ENCODE data around the gene ABCA2. TPM values are rescaled to one million over a fixed set of nuclear protein-coding genes. Genes with fewer than 3 reads are reported as not detected.

ABCA2 gene
- total RNA-seq, 1 experiment from 2014 or later = 22.6 TPM

DNA sequence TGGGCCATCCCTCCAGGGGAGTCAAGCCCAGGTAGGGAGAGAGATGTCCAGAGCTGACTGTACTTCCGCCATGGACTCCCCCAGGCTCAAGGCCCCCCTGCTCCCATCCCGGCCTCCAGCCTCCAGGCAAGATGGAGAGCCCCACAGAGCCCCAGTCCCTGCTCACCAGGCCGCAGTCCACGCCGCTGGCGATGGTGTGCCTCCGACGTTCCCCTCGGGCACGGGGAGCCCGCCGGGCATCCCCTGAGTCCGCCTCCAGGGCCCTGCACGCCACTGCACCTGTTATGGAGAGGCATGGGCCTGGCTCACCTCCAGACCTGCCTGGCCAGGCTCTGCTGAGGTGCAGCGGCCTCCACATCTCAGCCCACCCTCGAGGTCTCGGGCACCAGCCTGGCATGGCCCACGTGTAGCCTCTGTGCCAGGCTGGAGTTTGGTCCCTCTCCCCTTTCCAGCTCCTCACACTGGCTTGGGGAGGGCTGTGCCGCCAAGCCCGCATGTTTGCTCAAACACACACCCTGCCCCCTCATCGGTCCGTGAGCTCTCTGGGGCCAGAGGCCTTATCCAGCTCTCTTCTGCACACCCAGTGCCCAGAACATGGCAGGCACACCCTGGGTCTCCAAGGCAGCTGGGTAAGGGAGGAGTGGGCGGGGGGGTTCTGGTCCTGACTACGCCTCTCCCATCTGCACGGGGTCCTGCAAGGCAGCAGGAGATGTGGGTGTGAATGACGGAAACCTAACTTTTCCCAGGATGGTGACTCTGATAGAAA, 38.2 kb upstream of the ABCA2 start:
- Histone ChIP-seq H3K27me3 (replicated peaks; ENCODE audit: control insufficient read depth, insufficient read depth, low read length) (no peaks in the 10 kb centered on the region), H3K4me3 (ENCODE audit: low read depth, low read length) (no peak overlapping the region), H3K9me3 (no peaks in the 10 kb centered on the region), H3K4me1 (peaks cover 22% of the 10 kb centered on the region), H3K36me3 (ENCODE audit: control insufficient read depth, insufficient read depth, low read length) (0 out of 2 replicates have a peak, but pooled peaks cover 2% of the 10 kb centered on the region)
- POLR2A ChIA-PET = no interaction called here
- H3K27me3 Mint-ChIP-seq (ENCODE audit: insufficient read depth, unreplicated experiment) = no peaks in the 10 kb centered on the region
- no peaks in the 10 kb centered on the region for H3K9me3 Mint-ChIP-seq (ENCODE audit: unreplicated experiment)
- no peak for TF ChIP-seq CTCF (IDR thresholded peaks at IDR 0.05; ENCODE audit: insufficient read depth in 1 of 2, low read depth in 1 of 2, low read length in 1 of 2, severe bottlenecking in 1 of 2, unreplicated experiment in 1 of 2)
- H3K36me3 Mint-ChIP-seq (ENCODE audit: insufficient read depth, unreplicated experiment) = peaks cover 31% of the 10 kb centered on the region
- intact Hi-C loops (cut with micrococcal nuclease; ENCODE audit: unreplicated experiment) = no loop called here
- no peak overlapping the region for H3K27ac Mint-ChIP-seq (ENCODE audit: unreplicated experiment)
- DNase-seq = no peak
- CTCF ChIA-PET = interaction anchor here (0.6 to 5.2 kb wide), 6 partner anchors 11 to 74 kb away, joined by 3 to 57 read pairs (median 11); partner anchors contain the start of genes ABCA2, NPDC1 and UAP1L1
- no TSS peak for BruUV-seq (replicated peaks)
- no peak overlapping the region for H3K4me3 Mint-ChIP-seq (ENCODE audit: unreplicated experiment)
- H3K4me1 Mint-ChIP-seq (ENCODE audit: low read depth, unreplicated experiment) = peaks cover 16% of the 10 kb centered on the region

DNA sequence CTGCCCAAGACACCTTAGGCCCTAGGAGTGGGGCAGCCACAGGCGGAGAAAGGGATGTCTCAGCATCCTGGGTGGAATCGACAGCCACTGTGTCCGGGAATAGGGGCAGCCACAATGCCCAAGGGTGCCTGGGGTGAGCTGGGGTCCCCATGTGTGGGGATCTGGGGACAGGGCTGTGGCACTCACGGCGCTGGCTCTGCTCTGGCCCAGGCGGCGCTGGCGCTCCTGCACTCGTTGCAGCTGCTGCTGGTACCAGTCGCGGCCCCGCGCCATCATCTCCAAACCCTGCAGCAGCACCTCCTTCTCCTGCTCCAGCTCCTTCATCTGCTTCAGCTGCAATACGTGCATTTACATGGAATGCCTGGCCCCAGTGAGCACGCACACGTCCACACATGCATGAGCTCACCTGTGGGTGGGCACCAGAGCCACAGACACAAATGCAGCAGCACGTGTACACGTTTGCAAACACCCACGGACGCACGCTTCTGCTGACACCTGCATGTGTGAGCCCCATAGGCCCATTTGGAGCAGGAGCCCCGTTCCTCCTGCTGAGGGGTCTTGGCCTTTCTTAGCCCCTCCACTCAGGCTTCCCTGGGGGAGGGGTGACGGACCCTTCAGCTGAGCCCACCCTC, 37.4 kb upstream of the ABCA2 start:
- no peaks in the 10 kb centered on the region for H3K9me3 ChIP-seq
- BruUV-seq (replicated peaks) = no TSS peak
- no peak for DNase-seq
- peaks cover 26% of the 10 kb centered on the region for H3K36me3 Mint-ChIP-seq (ENCODE audit: insufficient read depth, unreplicated experiment)
- intact Hi-C loops (cut with micrococcal nuclease; ENCODE audit: unreplicated experiment) = no loop called here
- H3K36me3 ChIP-seq (ENCODE audit: control insufficient read depth, insufficient read depth, low read length) = 0 out of 2 replicates have a peak, but pooled peaks cover 2% of the 10 kb centered on the region
- H3K4me1 Mint-ChIP-seq (ENCODE audit: low read depth, unreplicated experiment) = peaks cover 10% of the 10 kb centered on the region
- no peaks in the 10 kb centered on the region for H3K9me3 Mint-ChIP-seq (ENCODE audit: unreplicated experiment)
- POLR2A ChIA-PET = interaction anchor here (0.5 kb wide), 1 partner anchor 544 kb away, joined by 6 read pairs; no protein-coding TSS in a partner anchor
- H3K4me3 ChIP-seq (ENCODE audit: low read depth, low read length) = no peak overlapping the region
- H3K4me1 ChIP-seq = peaks cover 15% of the 10 kb centered on the region
- H3K27ac Mint-ChIP-seq (ENCODE audit: unreplicated experiment) = no peak overlapping the region
- CTCF ChIA-PET = interaction anchor here (0.6 to 3.9 kb wide), 4 partner anchors 19 to 35 kb away, joined by 3 to 57 read pairs (median 3); partner anchors contain the start of gene NPDC1
- no peaks in the 10 kb centered on the region for H3K27me3 ChIP-seq (replicated peaks; ENCODE audit: control insufficient read depth, insufficient read depth, low read length)
- no peaks in the 10 kb centered on the region for H3K27me3 Mint-ChIP-seq (ENCODE audit: insufficient read depth, unreplicated experiment)
- H3K4me3 Mint-ChIP-seq (ENCODE audit: unreplicated experiment) = no peak overlapping the region
- TF ChIP-seq CTCF (IDR thresholded peaks at IDR 0.05; ENCODE audit: insufficient read depth in 1 of 2, low read depth in 1 of 2, low read length in 1 of 2, severe bottlenecking in 1 of 2, unreplicated experiment in 1 of 2) = no peak

GRCh38 chr9:137064880-137065164, 36.8 kb upstream of the ABCA2 start:
- ChIA-PET POLR2A (interaction anchor here (0.5 kb wide), 1 partner anchor 340 kb away, joined by 10 read pairs; no protein-coding TSS in a partner anchor), CTCF (interaction anchor here (0.5 to 3.9 kb wide), 4 partner anchors 9 to 36 kb away, joined by 5 to 57 read pairs (median 6); partner anchors contain the start of gene NPDC1)
- no peak overlapping the region for H3K27ac Mint-ChIP-seq (ENCODE audit: unreplicated experiment)
- no TSS peak for BruUV-seq (replicated peaks)
- Histone ChIP-seq H3K4me1 (peaks cover 15% of the 10 kb centered on the region), H3K27me3 (replicated peaks; ENCODE audit: control insufficient read depth, insufficient read depth, low read length) (no peaks in the 10 kb centered on the region), H3K9me3 (no peaks in the 10 kb centered on the region), H3K4me3 (ENCODE audit: low read depth, low read length) (no peak overlapping the region), H3K36me3 (ENCODE audit: control insufficient read depth, insufficient read depth, low read length) (0 out of 2 replicates have a peak, but pooled peaks cover 2% of the 10 kb centered on the region)
- peaks cover 24% of the 10 kb centered on the region for H3K36me3 Mint-ChIP-seq (ENCODE audit: insufficient read depth, unreplicated experiment)
- H3K4me1 Mint-ChIP-seq (ENCODE audit: low read depth, unreplicated experiment) = peaks cover 10% of the 10 kb centered on the region
- no peak for DNase-seq
- TF ChIP-seq CTCF (IDR thresholded peaks at IDR 0.05; ENCODE audit: insufficient read depth in 1 of 2, low read depth in 1 of 2, low read length in 1 of 2, severe bottlenecking in 1 of 2, unreplicated experiment in 1 of 2) = no peak
- intact Hi-C loops (cut with micrococcal nuclease; ENCODE audit: unreplicated experiment) = no loop called here
- H3K9me3 Mint-ChIP-seq (ENCODE audit: unreplicated experiment) = no peaks in the 10 kb centered on the region
- H3K27me3 Mint-ChIP-seq (ENCODE audit: insufficient read depth, unreplicated experiment) = no peaks in the 10 kb centered on the region
- H3K4me3 Mint-ChIP-seq (ENCODE audit: unreplicated experiment) = no peak overlapping the region

All from Caco-2 (cell line).